IPS-18a (cell line): Measurements from ENCODE around the gene MIF4GD.
"Not testable (repeated sequence)": the region's sequence is repeated elsewhere in the genome, so short reads cannot be mapped to it uniquely, and the experiment has no call there.

Experiments
- H3K27ac ChIP-seq: one replicate; pipeline ENCODE4 v1.5.1; 2013; ENCODE audit warnings: low read length
- H3K27me3 ChIP-seq: one replicate; pipeline ENCODE4 v1.6.1; 2013; ENCODE audit warnings: mild to moderate bottlenecking, low read length; ENCODE audit not compliant: control insufficient read depth, insufficient read depth
- H3K36me3 ChIP-seq: one replicate; pipeline ENCODE4 v1.6.1; 2013; ENCODE audit warnings: low read depth, low read length; ENCODE audit not compliant: control insufficient read depth
- H3K4me1 ChIP-seq: one replicate; pipeline ENCODE4 v1.6.1; 2013; ENCODE audit warnings: low read depth, low read length; ENCODE audit not compliant: control insufficient read depth
- H3K4me3 ChIP-seq: one replicate; pipeline ENCODE4 v1.5.1; 2013; ENCODE audit warnings: low read length
- H3K9ac ChIP-seq: one replicate; pipeline ENCODE4 v1.6.1; 2013; ENCODE audit warnings: mild to moderate bottlenecking, low read length, moderate library complexity
- H3K9me3 ChIP-seq: one replicate; pipeline ENCODE4 v1.6.1; 2013; ENCODE audit warnings: low read depth, low read length; ENCODE audit not compliant: control insufficient read depth

The MIF4GD gene

DNA sequence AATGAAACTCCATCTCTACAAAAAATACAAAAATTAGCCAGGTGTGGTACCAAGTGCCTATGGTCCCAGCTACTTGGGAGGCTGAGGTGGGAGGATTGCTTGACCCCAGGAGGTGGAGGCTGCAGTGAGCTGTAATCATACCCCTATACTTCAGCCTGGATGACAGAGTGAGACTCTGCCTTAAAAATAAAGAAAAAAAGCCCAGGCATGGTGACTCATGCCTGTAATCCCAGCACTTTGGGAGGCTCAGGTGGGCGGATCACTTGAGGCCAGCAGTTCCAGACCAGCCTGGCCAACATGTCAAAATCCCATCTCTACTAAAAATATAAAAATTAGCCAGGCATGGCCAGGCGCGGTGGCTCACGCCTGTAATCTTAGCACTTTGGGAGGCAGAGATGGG, 9.2 kb upstream of the MIF4GD start:
- not testable (repeated sequence) for H3K27me3 ChIP-seq, H3K36me3 ChIP-seq, H3K4me1 ChIP-seq, H3K4me3 ChIP-seq, H3K9me3 ChIP-seq, H3K27ac ChIP-seq, H3K9ac ChIP-seq

DNA sequence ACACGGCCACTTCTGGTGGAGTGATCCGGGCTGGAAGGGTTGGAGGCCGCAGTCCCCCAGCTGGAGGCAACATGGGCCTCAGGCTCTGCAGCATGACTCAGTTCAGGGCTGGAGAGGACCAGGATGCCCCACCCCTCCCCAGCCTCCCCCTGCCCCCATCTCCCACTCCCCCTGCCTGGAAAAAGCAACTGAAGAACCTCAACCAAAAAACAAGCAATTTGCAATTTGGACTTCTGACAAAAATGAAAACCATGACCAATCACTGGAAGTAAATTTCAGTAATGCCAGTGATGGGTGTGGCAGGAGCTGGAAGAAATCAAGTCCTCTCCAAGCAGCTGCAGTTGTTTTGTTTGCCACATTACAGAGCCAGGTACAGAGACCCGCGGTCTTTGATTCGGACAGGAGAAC, 6.6 kb upstream of the MIF4GD start:
- Histone ChIP-seq H3K27ac (no peak overlapping the region), H3K27me3 (no peaks in the 10 kb centered on the region), H3K4me1 (no peaks in the 10 kb centered on the region), H3K36me3 (peaks cover 12% of the 10 kb centered on the region), H3K9ac (no peak overlapping the region), H3K9me3 (no peaks in the 10 kb centered on the region), H3K4me3 (no peak overlapping the region)

DNA sequence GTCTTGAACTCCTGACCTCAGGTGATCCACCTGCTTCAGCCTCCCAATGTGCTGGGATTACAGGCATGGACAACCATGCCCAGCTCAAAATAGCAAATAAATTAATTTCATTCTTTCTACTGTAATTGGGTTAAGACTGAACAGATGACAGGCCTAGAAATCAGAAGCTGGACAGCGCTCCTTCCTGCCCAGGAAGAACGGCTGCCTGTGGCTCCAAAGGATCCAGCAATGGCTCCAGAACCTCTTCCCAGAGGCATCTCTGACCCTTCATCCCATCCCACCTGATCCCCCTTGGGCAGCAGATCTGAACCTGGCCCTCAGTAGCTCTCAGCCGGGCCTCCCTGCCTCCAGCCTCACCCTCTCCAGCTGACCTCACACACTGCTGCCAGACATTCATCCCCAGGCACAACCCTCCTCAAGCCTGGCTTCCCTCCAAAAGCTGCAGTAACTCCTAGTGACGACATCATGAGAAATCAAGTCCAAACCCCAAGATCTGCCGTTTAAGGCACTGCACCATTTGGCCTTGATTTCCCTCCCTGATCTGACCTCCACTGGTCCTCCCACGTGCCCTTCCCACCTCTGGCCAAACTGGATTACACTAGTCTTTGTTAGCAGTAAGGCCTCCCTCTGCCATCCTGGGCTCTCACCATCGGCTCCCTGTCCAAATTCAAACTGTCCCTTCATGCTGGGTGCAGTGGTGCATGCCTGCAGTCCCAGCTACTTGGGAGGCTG, 3.1 kb upstream of the MIF4GD start:
- no peak overlapping the region for H3K27ac ChIP-seq
- no peak overlapping the region for H3K9ac ChIP-seq
- peaks cover 10% of the 10 kb centered on the region for H3K36me3 ChIP-seq
- H3K4me3 ChIP-seq, result no peak overlapping the region
- peaks cover 3% of the 10 kb centered on the region for H3K4me1 ChIP-seq
- peaks cover 11% of the 10 kb centered on the region for H3K27me3 ChIP-seq
- no peaks in the 10 kb centered on the region for H3K9me3 ChIP-seq

DNA sequence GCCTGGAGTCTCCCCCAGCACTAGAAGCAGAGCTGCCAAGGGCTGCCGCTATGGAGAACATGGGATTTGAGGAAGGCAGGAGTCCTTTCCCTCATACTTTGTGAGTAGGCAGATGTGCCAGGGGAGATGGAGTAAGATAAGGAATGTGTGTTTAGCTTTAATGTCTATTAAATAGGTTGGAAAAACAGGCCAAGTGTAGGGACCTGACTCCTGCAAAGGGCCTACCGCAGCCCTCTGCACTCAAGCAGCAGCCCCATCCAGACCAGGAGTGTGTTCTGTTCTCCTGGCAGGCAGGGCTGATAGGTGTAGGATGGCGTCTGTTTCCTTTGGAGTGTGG, 1.8 kb upstream of the MIF4GD start:
- Histone ChIP-seq H3K9ac (no peak overlapping the region), H3K4me3 (no peak overlapping the region), H3K27me3 (peaks cover 11% of the 10 kb centered on the region), H3K4me1 (peaks cover 6% of the 10 kb centered on the region), H3K36me3 (peaks cover 10% of the 10 kb centered on the region), H3K27ac (no peak overlapping the region), H3K9me3 (no peaks in the 10 kb centered on the region)

DNA sequence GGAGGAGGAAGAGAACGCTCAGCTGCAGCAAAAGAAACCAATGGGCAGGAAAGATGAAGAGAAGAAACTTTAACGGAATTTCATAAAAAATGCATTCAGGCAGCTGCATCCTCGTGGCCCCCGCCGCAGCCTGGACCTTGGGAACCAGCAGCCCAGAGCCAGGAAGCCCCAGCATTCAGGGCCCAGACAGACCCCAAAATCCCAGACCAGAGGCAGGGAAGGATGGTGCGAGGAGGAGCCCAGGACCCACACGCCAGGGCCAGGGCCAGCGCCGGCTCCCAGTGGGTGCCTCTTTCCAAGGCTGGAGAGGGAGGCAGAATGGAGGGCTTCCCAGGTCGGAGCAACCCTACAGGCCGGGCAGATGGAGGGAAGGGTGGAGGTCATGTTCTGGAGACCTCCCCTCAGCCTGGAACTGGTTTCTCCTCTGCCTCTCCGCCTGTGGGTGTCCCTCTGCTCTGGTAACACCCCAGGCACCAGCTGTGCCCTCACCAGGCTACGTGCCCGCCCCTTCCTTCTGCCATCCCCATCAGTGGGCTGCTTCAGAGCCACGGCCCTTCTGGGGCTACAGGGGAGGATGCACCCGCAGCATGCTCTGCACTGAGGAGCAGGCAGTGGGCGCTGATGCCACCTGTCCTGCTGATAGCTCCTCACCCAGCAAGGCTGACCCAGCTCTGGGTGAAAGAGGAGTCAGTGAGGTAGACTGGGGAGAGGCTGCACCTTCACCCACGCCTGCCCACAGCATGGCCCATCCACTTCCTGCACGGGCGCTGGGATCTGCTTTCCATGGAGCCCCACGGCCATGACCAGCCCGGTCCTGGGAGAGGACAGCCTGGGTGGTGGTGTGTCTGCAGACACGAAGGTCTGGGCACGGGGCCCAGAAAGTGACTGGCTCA, 1.2 kb upstream of the MIF4GD start:
- H3K9me3 ChIP-seq, result no peaks in the 10 kb centered on the region
- no peak overlapping the region for H3K27ac ChIP-seq
- peaks cover 7% of the 10 kb centered on the region for H3K4me1 ChIP-seq
- peaks cover 11% of the 10 kb centered on the region for H3K27me3 ChIP-seq
- peak overlapping the region; percentile 59 for H3K9ac ChIP-seq
- H3K4me3 ChIP-seq, result peak overlapping the region; percentile 75
- H3K36me3 ChIP-seq, result peaks cover 10% of the 10 kb centered on the region

DNA sequence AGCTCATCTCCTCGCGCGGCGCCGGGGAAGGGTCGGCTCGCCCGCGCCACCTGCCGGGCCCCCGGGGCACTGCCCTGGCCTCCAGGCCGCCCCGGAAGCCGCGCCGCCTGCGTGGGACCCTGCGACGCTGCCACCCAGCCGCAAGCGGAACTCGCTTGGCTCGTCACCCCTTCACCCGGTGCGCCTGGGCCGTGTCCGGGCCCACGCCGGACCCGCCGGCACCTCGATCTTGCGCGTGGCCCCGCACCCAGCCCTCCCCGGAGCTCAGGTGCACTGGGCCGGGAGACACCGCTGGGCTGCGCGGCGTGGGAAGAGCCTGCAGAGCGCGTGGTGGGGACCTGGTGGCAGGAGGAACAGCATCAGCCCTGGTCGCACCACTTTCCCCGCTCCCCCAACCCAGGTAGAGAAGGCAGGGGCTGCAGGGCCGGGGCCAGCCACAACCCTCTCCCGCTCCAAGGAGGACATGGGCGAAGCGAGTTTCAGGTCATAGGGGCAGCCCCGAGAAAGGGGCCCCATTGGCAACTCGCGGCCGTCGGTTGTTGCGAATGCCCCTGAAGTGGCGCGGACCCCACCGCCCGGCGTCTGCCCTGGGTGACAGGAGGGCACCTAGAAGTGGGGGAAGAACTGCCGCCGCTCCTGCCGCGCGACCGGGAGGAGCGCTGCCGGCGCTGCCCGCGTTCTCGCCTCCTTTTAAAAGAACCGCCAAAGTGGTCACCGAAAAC, 363 bp upstream of the MIF4GD start:
- peak overlapping the region; percentile 75 for H3K4me3 ChIP-seq
- H3K27ac ChIP-seq, result no peak overlapping the region
- H3K27me3 ChIP-seq, result peaks cover 11% of the 10 kb centered on the region
- peak overlapping the region; percentile 59 for H3K9ac ChIP-seq
- H3K4me1 ChIP-seq, result peaks cover 7% of the 10 kb centered on the region
- peaks cover 13% of the 10 kb centered on the region for H3K36me3 ChIP-seq
- no peaks in the 10 kb centered on the region for H3K9me3 ChIP-seq

DNA sequence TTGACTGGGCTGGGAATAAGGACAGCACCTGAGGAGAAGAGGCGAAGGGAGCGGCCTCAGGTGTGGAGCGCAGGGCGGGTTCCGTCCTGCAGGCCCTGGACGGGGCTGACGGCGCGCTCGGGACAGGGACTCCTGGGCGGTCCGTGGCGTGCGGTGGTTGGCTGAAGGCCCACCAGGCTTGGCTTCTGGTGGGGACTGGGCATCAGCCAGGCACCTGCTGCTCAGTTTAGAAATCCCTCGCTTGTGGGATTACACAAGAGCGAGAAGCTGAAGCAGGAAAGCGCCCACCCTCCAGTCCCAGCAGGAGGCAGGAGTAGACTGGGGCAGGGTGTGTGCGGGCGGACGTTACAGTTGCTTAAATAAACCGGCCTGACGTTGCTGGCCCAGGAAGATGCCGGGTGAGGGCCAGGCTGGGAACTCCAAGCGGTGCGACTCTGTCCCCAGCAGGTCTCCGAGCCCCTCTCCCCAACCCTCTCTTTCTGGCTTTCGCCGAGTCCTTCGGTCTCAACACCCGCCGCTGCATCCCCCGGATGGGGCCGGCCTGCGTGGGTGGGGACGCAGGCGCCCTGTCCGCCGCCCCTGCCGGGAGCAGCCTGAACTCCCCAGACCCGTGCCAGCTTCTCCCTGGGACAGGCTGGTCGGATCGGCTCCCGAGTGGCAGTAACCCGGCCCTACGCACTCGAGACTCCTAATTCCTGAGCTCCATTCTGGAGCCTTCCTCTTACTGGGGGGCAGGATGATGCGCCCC, 639 bp downstream of the MIF4GD start:
- no peaks in the 10 kb centered on the region for H3K9me3 ChIP-seq
- peaks cover 7% of the 10 kb centered on the region for H3K4me1 ChIP-seq
- peak overlapping the region; percentile 79 for H3K4me3 ChIP-seq
- peak overlapping the region; percentile 69 for H3K9ac ChIP-seq
- H3K27me3 ChIP-seq, result peaks cover 11% of the 10 kb centered on the region
- H3K36me3 ChIP-seq, result peaks cover 22% of the 10 kb centered on the region
- H3K27ac ChIP-seq, result no peak overlapping the region

DNA sequence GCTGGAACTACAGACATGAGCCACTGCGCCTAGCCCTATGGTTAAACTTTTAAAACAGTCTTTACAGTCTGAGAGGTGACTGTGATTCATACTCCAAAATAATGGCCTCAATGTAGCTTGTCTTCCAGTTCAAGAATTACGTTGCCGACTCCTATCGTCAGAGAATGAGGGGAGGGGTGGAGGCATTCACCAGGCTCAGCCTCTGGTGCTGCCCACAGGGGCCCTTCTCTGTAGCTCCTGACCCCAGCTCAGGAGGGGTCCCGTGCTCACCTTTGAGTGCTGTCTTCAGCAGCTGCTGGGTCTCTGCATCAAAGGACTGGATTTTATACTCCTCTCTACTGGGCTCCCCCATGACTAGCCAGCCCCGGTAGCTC, 1.2 kb downstream of the MIF4GD start:
- H3K9me3 ChIP-seq, result no peaks in the 10 kb centered on the region
- H3K4me1 ChIP-seq, result peaks cover 7% of the 10 kb centered on the region
- peak overlapping the region; percentile 69 for H3K9ac ChIP-seq
- peak overlapping the region; percentile 79 for H3K4me3 ChIP-seq
- peaks cover 11% of the 10 kb centered on the region for H3K27me3 ChIP-seq
- no peak overlapping the region for H3K27ac ChIP-seq
- peaks cover 25% of the 10 kb centered on the region for H3K36me3 ChIP-seq

DNA sequence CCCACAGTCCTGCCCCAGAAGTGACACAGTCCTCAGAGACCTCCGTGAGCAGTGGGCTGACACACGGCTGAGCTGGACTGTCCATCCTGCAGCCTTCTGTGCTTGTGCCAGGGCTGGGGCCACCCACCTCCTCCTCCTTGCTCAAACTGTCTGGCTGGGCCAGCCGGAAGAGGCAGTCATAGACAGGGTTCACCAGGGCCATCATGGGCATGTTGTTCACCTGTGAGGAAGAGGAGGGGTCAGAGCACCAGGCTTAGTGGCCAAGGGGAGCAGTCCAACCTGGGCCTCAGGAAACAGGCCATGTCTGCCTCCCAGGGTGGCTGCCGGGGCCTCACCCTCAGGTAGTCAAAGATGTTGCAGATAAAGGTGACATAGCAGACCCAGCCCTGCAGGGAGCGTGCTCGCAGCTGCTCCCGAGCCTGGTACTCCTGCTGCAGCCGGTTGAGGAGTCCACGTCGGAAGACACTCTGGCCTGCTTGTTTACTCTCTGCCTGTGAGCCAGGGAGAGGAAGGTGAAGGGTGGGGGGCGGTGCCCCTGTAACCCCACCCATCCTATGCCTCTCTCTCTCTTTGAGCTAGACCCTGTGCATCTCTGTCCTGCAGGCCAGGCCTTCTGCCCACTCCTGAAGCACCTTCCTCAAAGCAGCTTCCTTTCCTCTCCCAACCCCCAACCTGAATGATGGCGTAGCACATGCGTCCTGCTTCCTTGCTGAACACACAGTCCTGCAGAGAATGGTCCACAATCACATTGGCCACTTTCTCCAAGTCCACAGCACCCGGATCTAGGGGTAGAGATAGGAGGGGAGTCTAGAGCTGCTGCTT, 3.4 kb downstream of the MIF4GD start:
- peaks cover 35% of the 10 kb centered on the region for H3K36me3 ChIP-seq
- H3K27me3 ChIP-seq, result peaks cover 11% of the 10 kb centered on the region

DNA sequence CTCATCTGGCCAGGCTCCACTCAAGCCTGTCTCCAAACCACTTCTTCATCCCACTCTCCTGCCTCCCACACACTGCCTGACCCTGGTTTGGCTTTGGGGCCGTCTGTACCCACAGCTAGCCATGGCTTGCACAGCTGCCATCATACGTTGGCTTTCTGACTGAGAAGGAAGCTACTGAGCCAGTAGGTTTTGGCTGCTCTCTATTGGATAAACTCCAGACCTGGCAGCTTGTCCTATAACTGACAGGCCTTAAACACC, 3.9 kb downstream of the MIF4GD start:
- no peaks in the 10 kb centered on the region for H3K9me3 ChIP-seq
- H3K27ac ChIP-seq, result no peak overlapping the region
- H3K4me1 ChIP-seq, result peaks cover 7% of the 10 kb centered on the region
- H3K27me3 ChIP-seq, result peaks cover 9% of the 10 kb centered on the region
- H3K4me3 ChIP-seq, result no peak overlapping the region
- H3K9ac ChIP-seq, result no peak overlapping the region
- peaks cover 33% of the 10 kb centered on the region for H3K36me3 ChIP-seq

More for the DNA sequence above, 3.4 kb downstream of the MIF4GD start:
- Histone ChIP-seq H3K4me1 (peaks cover 7% of the 10 kb centered on the region), H3K27ac (no peak overlapping the region), H3K9me3 (no peaks in the 10 kb centered on the region), H3K9ac (no peak overlapping the region), H3K4me3 (no peak overlapping the region)
